Mesendoderm (in vitro differentiated cells): ENCODE measurements around the gene PRKAR1B.
"Not testable (repeated sequence)": the region's sequence is repeated elsewhere in the genome, so short reads cannot be mapped to it uniquely, and the experiment has no call there.

Experiments
- DNase-seq: peaks from one replicate; pipeline ENCODE4 v3.0.0; 2013
- H2AK5ac ChIP-seq: 2 replicates; pipeline ENCODE4 v1.6.1; 2013; ENCODE audit warnings: low read length, inconsistent platforms
- H2BK120ac ChIP-seq: 2 replicates; pipeline ENCODE4 v1.6.1; 2013; ENCODE audit warnings: low read depth, mild to moderate bottlenecking, low read length, moderate library complexity, mixed read lengths
- H2BK15ac ChIP-seq: replicated peaks from 2 replicates; pipeline ENCODE4 v1.6.1; 2013; ENCODE audit warnings: low read depth, mild to moderate bottlenecking, moderate library complexity
- H2BK5ac ChIP-seq: 2 replicates; pipeline ENCODE4 v1.6.1; 2013; ENCODE audit warnings: low read length, inconsistent platforms
- H3K18ac ChIP-seq: 2 replicates; pipeline ENCODE4 v1.6.1; 2013; ENCODE audit warnings: mild to moderate bottlenecking, low read length, mixed read lengths
- H3K23ac ChIP-seq: one replicate; pipeline ENCODE4 v1.6.1; 2013; ENCODE audit warnings: low read length
- H3K27ac ChIP-seq: 2 replicates; pipeline ENCODE4 v1.5.1; 2013; ENCODE audit warnings: low read depth, mild to moderate bottlenecking, inconsistent platforms, low read length, moderate library complexity
- H3K27me3 ChIP-seq: 2 replicates; pipeline ENCODE4 v1.6.1; 2013; ENCODE audit warnings: low read length, control low read depth, mild to moderate bottlenecking, inconsistent platforms; ENCODE audit not compliant: insufficient read depth, poor library complexity
- H3K36me3 ChIP-seq: 2 replicates; pipeline ENCODE4 v1.6.1; 2013; ENCODE audit warnings: low read length, inconsistent platforms; ENCODE audit not compliant: control insufficient read depth, insufficient read depth
- H3K4ac ChIP-seq: one replicate; pipeline ENCODE4 v1.6.1; 2013; ENCODE audit warnings: low read depth, mild to moderate bottlenecking, low read length, moderate library complexity
- H3K4me1 ChIP-seq: 2 replicates; pipeline ENCODE4 v1.6.1; 2013; ENCODE audit warnings: low read depth, low read length, inconsistent platforms; ENCODE audit not compliant: control insufficient read depth
- H3K4me2 ChIP-seq: 2 replicates; pipeline ENCODE4 v1.6.1; 2013; ENCODE audit warnings: low read length
- H3K4me3 ChIP-seq: 2 replicates; pipeline ENCODE4 v1.5.1; 2013; ENCODE audit warnings: mild to moderate bottlenecking, low read length
- H3K56ac ChIP-seq: one replicate; pipeline ENCODE4 v1.6.1; 2013; ENCODE audit warnings: low read length
- H3K79me1 ChIP-seq: 2 replicates; pipeline ENCODE4 v1.6.1; 2013; ENCODE audit warnings: low read length, inconsistent platforms
- H3K79me2 ChIP-seq: 2 replicates; pipeline ENCODE4 v1.6.1; 2013; ENCODE audit warnings: mild to moderate bottlenecking, low read length; ENCODE audit not compliant: control insufficient read depth, insufficient read depth
- H3K9ac ChIP-seq: 2 replicates; pipeline ENCODE4 v1.6.1; 2013; ENCODE audit warnings: low read length, inconsistent platforms
- H4K5ac ChIP-seq: one replicate; pipeline ENCODE4 v1.6.1; 2013; ENCODE audit warnings: low read length
- H4K8ac ChIP-seq: one replicate; pipeline ENCODE4 v1.6.1; 2013; ENCODE audit warnings: low read depth, mild to moderate bottlenecking, control low read depth, low read length, moderate library complexity
- WGBS: extraction: QIAGEN DNeasy Blood & Tissue Kit; methylation state at CpG from one replicate; pipeline ENCODE4 v1.1.7; 2013; ENCODE audit warnings: low lambda C conversion rate, missing lambda C conversion rate; ENCODE audit not compliant: insufficient coverage; ENCODE audit errors: extremely low coverage; 5-methylcytosine and 5-hydroxymethylcytosine counted together

Gene PRKAR1B

DNA sequence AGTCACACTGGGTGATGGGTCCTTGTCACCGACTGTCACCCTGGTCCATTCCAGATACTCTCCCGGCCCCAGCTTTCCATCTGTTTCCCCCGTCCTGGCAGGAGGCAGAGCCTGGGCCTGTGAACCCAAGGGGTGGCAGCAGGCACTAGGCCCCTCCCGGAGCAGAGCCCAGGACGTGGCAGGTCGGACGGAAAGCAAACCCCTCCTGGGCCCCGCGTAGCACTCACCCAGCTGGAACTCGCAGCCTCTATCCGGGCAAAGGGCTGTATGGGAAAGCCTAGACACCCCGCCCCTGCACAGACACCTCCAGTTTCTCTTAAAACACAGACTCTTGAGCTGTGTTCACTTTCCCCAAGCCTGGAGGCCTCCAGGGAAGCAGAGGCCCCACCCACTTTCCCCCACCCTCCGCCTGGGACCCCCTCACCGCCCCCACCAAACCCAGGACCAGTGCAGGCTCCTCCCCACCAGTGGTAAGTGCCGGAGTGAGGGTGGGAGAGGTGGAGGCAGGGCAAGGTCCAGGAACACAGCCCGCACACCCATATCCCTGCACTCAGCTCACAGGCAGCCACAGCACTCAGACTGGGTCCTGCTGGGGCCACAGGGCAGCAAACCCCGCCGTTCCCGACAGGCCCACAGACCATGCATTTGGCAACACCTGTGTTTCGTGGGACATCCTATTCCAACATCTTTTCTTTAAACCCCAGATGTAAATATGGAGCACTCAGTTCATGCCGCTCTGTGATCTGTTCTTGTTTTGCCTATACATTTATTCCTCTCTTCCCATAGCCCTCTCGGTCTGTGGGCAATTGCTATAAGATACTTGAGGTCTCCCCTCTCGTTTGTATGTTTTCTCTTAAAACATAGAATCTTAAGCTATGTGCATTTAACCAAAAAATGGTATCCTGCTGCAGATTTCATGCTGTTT, 109.2 kb downstream of the PRKAR1B start:
- no peak overlapping the region for H4K5ac ChIP-seq
- H3K18ac ChIP-seq = no peak overlapping the region
- H3K79me2 ChIP-seq = no peaks in the 10 kb centered on the region
- H2BK5ac ChIP-seq = no peak overlapping the region
- H3K27ac ChIP-seq = no peak overlapping the region
- no peak overlapping the region for H3K4ac ChIP-seq
- no peak overlapping the region for H4K8ac ChIP-seq
- no peaks in the 10 kb centered on the region for H3K4me1 ChIP-seq
- no peak overlapping the region for H3K56ac ChIP-seq
- no peak overlapping the region for H2AK5ac ChIP-seq
- DNase-seq = no peak
- no peak overlapping the region for H2BK120ac ChIP-seq
- H3K4me3 ChIP-seq = no peak overlapping the region
- no peaks in the 10 kb centered on the region for H3K36me3 ChIP-seq
- no peak overlapping the region for H3K23ac ChIP-seq
- no peak overlapping the region for H3K4me2 ChIP-seq
- no CpG with 5 or more reads among the region's 23 CpGs for WGBS
- H3K79me1 ChIP-seq = no peaks in the 10 kb centered on the region
- no peaks in the 10 kb centered on the region for H3K27me3 ChIP-seq
- no peak overlapping the region for H2BK15ac ChIP-seq
- no peak overlapping the region for H3K9ac ChIP-seq

DNA sequence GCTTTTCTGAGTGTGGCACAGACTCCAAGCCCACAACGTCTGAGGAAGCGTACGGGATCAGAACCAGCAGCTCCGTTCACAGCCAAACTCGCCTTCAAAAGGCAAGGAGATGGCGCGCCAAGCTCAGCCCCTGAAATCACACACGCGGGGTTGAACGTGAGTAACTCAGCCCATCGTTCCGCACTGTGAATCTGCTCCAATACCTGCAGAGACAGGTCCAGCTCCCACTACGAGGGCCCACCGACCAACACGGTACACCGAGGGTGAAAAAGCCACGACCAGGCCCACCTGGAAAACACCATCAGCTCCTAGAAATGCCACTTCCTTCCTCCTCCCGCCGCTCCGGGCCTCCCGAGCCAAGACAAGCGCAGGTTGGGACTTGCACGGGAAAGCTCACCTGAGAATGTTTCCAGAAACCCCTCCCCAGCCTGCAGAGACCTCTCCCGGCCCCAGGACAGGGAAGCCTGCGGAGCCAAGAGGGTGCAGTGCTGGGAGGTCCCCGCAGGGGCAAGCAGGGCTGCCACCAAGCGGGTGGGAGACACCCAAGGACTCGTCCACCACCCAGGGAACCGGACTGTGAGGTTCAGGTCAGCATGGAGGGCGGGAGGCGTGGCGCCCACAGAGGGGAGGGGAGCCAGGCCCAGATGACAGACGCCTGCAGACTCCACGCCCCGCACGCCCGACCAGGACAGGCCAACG, 113.5 kb downstream of the PRKAR1B start:
- no peak overlapping the region for H3K4me2 ChIP-seq
- H3K18ac ChIP-seq = no peak overlapping the region
- H2BK5ac ChIP-seq = no peak overlapping the region
- H3K27me3 ChIP-seq = no peaks in the 10 kb centered on the region
- no peak overlapping the region for H2BK15ac ChIP-seq
- no peaks in the 10 kb centered on the region for H3K79me1 ChIP-seq
- H3K4ac ChIP-seq = no peak overlapping the region
- H3K56ac ChIP-seq = no peak overlapping the region
- no peak overlapping the region for H2BK120ac ChIP-seq
- no peak for DNase-seq
- H3K9ac ChIP-seq = no peak overlapping the region
- no peaks in the 10 kb centered on the region for H3K79me2 ChIP-seq
- no peak overlapping the region for H3K23ac ChIP-seq
- no peak overlapping the region for H4K5ac ChIP-seq
- H3K36me3 ChIP-seq = no peaks in the 10 kb centered on the region
- WGBS = no CpG with 5 or more reads among the region's 38 CpGs
- H2AK5ac ChIP-seq = no peak overlapping the region
- H3K4me3 ChIP-seq = no peak overlapping the region
- no peak overlapping the region for H3K27ac ChIP-seq
- H4K8ac ChIP-seq = no peak overlapping the region
- H3K4me1 ChIP-seq = no peaks in the 10 kb centered on the region

DNA sequence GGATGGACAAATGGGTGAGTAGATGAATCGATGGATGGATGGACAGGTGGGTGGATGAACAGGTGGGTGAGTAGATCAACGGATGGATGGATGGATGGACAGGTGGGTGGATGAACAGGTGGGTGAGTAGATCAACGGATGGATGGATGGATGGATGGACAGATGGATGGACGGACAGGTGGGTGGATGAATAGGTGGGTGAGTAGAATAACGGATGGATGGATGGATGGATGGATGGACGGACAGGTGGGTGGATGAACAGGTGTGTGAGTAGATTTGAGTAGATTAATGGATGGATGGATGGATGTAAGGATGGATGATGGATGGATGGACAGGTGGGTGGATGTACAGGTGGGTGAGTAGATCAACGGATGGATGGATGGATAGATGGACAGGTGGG, 115.2 kb downstream of the PRKAR1B start:
- not testable (repeated sequence) for H3K56ac ChIP-seq, H2BK5ac ChIP-seq, H4K5ac ChIP-seq, H3K27me3 ChIP-seq, H3K36me3 ChIP-seq, H4K8ac ChIP-seq, H3K18ac ChIP-seq, H3K79me1 ChIP-seq, H2BK120ac ChIP-seq, H3K9ac ChIP-seq, H3K4me2 ChIP-seq, H3K4me3 ChIP-seq, H3K4me1 ChIP-seq, H2BK15ac ChIP-seq, H2AK5ac ChIP-seq, H3K27ac ChIP-seq, DNase-seq, H3K4ac ChIP-seq, H3K79me2 ChIP-seq, H3K23ac ChIP-seq
- 100% methylated on average over 1 of the region's 7 CpGs for WGBS

DNA sequence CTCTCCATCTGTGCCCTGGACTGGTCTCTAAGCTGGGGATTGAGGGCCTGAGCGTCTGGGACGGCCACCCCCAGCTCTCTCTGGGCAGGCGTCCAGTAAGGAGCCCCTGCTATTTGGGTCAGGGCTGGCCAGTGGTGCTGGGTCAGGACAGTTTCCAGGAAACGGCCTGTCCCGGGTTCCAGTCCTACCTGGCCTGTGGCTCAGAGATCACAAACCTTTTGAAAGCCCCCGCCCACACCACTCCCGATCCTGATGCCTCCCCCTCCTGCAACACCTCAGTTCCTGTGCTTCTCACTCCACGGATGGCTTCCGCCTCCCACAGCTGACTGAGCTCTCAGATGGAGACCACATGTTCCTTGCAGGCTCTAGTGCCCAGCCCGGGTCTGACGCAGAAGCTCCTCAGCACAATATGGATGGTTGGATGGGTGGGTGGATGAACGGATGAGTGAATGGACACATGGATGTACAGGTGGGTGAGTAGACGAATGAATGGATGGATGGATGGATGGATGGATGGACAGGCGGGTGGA, 115.7 kb downstream of the PRKAR1B start:
- Histone ChIP-seq H3K4me3 (no peak overlapping the region), H3K79me2 (no peaks in the 10 kb centered on the region), H3K23ac (no peak overlapping the region), H3K4me1 (no peaks in the 10 kb centered on the region), H4K5ac (no peak overlapping the region), H3K4me2 (no peak overlapping the region), H3K79me1 (no peaks in the 10 kb centered on the region), H3K27ac (no peak overlapping the region), H4K8ac (no peak overlapping the region), H3K27me3 (no peaks in the 10 kb centered on the region), H2BK120ac (no peak overlapping the region), H3K4ac (no peak overlapping the region), H3K18ac (no peak overlapping the region), H2BK5ac (no peak overlapping the region), H3K9ac (no peak overlapping the region), H2AK5ac (no peak overlapping the region), H2BK15ac (no peak overlapping the region), H3K56ac (no peak overlapping the region), H3K36me3 (no peaks in the 10 kb centered on the region)
- WGBS = no CpG with 5 or more reads among the region's 14 CpGs
- DNase-seq = no peak

DNA sequence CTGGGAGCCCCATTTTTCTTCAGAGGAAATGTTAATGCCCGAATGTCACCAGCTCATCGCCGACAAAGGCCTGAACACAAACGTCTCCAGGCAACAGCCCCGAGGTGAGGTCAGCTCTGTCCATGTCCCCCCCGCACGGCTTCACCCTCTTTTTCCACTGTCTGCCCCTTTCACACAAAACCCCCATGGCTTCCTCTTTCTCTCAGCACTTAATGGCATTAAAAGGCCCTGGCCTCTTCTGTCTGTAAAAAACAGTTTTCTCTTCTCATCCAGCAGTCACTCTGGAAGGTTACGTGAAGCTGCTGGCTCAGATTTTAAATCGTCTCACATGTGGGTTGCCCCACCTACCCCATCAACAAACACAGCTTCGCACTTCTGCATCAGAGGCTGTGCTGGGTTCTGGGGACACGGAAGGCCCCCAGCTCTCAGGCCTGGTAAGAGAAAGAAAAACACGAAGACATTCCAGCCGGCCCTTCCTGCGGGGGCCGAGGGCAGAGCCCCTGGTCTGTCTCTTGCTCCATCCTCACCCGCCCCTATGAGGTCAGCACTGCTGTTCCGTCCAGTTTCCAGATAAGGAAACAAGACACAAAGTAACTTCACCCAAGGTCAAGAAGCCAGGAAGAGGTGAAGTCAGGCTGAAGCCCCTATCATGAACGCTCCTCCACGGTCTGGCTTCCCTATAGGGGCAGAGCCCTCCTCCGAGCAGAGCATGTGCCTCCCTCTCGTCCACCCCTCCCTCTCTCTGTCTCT, 116.4 kb downstream of the PRKAR1B start:
- H3K27ac ChIP-seq = no peak overlapping the region
- no peak overlapping the region for H3K56ac ChIP-seq
- DNase-seq = no peak
- H3K18ac ChIP-seq = no peak overlapping the region
- no peak overlapping the region for H2AK5ac ChIP-seq
- no peaks in the 10 kb centered on the region for H3K4me1 ChIP-seq
- no peak overlapping the region for H3K4me2 ChIP-seq
- no peaks in the 10 kb centered on the region for H3K27me3 ChIP-seq
- no peaks in the 10 kb centered on the region for H3K36me3 ChIP-seq
- H2BK120ac ChIP-seq = no peak overlapping the region
- no peak overlapping the region for H4K5ac ChIP-seq
- no CpG with 5 or more reads among the region's 21 CpGs for WGBS
- H3K4ac ChIP-seq = no peak overlapping the region
- no peak overlapping the region for H2BK15ac ChIP-seq
- H4K8ac ChIP-seq = no peak overlapping the region
- no peak overlapping the region for H3K23ac ChIP-seq
- H3K9ac ChIP-seq = no peak overlapping the region
- H3K79me2 ChIP-seq = no peaks in the 10 kb centered on the region
- H2BK5ac ChIP-seq = no peak overlapping the region
- H3K79me1 ChIP-seq = no peaks in the 10 kb centered on the region
- no peak overlapping the region for H3K4me3 ChIP-seq
